Activated T-cell treated with anti-CD3 and anti-CD28 coated beads for 1 hour (primary cell): ENCODE data around the gene GNAO1.

Experiments used
- DNase-seq: peaks from one replicate; pipeline ENCODE4 v3.0.0-alpha.2; 2020; ENCODE audit warnings: low read depth

GNAO1 gene

GRCh38 chr16:56265746-56266145, 74.5 kb downstream of the GNAO1 start:
- no peak for DNase-seq

- DNase-seq = no peak
Measured at GRCh38 chr16:56266641-56267607, 75.6 kb downstream of the GNAO1 start.

- no peak for DNase-seq
Measured at GRCh38 chr16:56267888-56268287, 76.6 kb downstream of the GNAO1 start.

DNA sequence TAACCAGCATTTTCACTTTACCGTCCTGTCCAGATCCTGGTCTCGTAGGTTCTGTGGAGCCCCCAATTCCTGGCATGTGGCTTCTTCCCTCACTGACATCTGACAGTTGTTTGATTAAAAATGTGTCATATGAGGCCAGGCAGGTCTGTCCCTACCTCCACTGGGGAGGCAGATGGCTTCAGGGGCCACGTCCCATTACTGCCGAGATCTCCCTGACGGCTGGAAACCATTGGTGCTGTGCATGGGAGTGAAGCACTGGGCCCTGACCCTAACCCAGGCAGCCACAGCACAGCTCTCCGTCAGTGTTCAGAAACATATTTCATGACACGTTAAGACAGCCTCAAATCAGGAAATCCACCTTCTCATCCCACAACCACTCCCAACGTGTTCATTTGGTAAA, 77.5 kb downstream of the GNAO1 start:
- no peak for DNase-seq

DNA sequence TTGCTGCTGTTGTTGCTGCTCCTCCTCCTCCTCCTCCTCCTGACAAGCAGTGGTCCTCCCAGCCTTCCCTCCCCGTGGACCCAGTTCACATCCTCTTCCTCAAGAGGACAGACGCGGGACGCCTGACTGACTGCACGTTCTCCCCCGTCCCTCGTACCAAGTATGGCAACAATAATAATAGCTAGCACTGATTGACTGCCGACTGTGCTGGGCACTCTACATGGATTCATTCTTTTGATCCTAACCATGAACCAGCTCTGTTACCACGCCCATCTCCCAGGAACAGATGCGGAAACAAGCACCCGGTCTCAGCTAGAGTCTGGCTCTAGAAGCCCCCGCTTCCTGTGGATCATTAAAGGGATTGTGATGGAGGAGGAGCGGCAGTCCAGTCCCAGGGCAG, 78.0 kb downstream of the GNAO1 start:
- no peak for DNase-seq

DNA sequence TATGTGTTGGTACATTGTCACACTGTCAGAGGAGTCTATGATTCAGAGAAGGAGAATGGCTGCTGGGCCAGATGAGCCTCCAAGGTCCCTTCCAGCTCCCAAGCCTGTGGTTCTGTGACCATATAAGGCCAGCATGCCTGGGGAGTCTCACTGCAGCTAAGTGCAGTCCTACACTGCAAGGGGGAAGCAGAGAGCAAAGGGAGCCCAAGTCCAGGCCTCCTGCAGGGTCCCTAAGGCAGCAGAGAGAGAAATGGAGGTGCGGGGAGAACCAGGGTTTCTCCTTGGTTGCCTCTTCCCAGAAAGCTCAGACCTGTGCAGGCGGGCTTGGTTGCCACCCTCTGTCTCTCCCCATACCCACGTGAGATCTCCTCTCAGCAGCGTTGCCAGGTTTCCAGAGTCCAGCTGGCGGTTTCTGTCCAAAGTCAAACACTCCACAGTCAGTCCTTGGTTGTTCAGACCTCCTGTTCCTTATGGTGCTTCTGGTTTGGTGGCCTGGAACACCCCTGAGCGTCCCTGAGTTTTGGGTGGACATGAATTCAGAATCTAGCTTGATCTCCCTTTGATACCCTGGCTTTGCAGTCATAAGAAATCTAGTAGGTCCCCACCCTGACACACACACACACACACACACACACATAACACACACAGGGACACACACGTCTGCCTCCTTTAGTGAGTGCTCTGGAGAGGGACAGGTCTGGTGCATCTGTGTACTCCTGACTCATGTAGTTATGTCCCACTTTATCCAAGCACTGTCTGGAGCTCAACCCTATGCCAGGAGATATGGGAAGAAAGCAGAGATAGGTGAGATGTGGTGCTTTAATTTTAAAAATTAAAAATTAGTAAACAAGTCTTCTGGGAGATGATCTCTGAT, 78.8 kb downstream of the GNAO1 start:
- DNase-seq = no peak

GRCh38 chr16:56270828-56271227, 79.5 kb downstream of the GNAO1 start:
- no peak for DNase-seq

DNA sequence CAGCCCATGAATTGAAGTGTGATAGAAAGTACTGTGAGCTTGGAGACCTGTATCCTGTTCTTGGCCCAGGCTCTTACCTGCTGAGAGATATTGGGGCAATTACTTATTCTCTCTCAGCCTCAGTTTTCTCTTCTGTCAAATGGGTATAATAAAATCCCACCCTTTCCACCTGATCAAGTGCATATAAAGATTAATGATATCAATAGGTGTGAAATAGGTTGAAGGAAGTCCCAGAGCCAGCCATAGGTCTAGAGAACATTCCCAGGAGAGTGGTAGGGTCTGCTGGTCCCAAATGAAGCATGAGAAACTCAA, 81.2 kb downstream of the GNAO1 start:
- no peak for DNase-seq

DNA sequence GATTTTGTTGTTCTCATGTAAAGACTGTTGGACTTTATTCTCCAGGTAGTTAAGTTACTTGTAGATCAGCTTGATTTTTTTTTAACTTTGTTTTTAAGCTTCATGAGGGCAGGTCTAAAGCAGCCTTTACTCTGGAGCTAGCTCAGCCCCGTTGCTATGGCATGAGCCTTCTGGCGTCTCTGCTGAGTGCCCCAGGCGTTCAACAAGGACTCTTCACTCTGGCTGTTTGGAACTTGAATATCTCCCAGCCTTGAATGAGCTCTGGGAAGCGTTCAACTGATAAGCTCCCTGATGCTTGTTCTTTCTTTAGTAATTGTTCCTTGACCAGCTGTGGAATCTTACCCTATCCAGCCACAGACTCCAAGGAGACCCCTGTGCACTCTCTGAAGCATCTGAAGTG, 82.3 kb downstream of the GNAO1 start:
- no peak for DNase-seq

GRCh38 chr16:56274369-56274768, 83.1 kb downstream of the GNAO1 start:
- DNase-seq = no peak

GRCh38 chr16:56275076-56275475, 83.8 kb downstream of the GNAO1 start:
- DNase-seq = no peak

GRCh38 chr16:56275801-56276200, 84.5 kb downstream of the GNAO1 start:
- no peak for DNase-seq

GRCh38 chr16:56277075-56277474, 85.8 kb downstream of the GNAO1 start:
- no peak for DNase-seq

DNA sequence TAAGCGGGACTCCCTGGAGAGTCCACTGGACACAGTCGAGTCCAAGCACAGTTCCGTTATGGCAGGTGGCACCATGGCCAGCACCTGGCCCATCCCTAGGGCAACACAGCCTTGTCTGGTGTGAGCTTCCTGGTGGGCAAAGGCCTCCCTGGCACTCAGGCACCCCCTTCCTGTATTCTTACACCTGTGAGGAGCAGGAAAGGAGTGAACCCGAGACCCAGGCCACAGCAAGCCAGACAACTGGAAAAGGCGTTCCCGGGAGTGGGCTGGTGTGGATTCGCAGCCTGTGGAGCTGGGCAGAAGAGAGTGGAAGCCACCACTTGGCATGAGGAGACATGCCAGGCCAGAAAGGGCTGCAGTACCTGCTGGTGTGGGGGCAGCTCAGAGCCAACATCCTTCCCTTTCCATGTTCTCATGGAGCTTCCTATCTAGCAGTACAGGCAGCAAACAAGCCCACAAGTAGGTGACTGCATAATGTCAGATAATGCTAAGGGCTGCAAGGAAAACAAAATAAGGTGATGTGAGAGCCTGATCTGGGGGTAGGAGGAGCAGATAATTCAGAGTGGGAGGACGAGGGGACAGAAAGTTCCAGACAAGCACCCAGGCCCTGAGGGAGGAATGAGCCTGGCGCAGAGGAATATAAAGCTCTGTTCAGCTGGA, 87.0 kb downstream of the GNAO1 start:
- no peak for DNase-seq

DNA sequence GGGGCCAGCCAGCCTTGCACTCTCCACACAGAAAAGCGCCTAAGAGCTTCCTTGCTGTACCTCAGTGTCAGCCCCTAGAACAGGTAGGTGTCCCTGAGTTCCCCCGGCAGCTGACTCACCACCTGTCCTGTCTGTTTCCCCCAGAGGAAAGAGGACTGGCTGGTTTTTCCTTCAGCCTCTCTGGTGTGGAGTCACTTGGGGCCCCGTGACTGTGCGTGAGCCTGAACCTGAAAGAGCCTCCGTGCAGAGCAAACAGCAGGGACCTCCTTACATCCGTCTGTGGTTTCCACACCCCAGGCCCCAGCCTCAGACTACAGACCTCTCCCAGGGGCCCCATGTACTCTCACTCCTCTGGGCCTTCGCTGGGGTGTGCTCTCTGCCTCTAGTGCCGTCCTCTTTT, 87.8 kb downstream of the GNAO1 start:
- peak; percentile 12 for DNase-seq

GRCh38 chr16:56279914-56280313, 88.6 kb downstream of the GNAO1 start:
- no peak for DNase-seq

DNA sequence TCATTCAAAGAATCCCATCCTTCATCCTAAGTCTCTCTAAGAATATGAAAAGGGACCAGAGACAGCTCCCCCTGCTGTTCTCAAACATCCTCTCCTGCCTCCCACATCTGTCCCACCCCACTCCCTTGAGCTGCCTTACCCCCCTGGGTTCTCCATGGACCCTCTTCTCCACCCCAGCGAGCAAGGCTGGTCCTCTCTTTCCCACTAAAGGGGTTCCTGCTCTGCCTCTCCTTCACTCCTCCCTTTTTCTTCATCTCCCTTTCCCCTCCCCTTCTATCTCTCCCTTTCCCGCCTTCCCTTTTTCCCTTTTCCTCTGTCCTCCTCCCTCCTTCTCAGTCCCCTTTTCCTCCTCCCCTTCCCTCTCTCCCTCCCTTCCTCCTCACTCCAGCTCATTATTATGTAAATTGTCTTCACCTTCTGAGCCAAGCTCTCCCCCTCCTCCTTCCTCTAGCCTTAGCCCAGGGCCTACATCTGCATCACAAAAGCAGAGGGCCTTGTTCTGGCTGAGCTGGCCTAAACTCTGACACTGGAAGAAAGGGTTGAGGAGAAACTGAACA, 90.0 kb downstream of the GNAO1 start:
- DNase-seq = no peak

DNA sequence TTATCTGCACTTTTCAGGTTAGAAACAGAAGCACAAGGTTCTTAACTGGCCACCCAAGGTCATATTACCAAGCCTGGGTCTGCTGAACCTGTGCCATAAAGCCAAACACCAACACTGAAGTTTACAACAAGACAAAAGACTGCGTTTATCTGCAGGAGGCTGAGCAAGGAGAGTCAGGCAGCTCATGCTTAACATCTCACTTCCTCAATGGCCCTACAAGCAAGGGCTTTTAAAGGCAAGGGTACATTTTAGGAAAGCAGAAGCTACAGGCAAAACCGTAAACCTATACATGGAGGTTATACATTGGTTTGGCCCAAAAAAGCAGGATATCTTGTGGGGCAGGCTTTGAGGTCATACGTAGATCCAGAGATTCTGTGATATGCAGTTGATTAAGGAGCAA, 91.2 kb downstream of the GNAO1 start:
- DNase-seq = no peak

GRCh38 chr16:56284521-56284920, 93.2 kb downstream of the GNAO1 start:
- DNase-seq = no peak

DNA sequence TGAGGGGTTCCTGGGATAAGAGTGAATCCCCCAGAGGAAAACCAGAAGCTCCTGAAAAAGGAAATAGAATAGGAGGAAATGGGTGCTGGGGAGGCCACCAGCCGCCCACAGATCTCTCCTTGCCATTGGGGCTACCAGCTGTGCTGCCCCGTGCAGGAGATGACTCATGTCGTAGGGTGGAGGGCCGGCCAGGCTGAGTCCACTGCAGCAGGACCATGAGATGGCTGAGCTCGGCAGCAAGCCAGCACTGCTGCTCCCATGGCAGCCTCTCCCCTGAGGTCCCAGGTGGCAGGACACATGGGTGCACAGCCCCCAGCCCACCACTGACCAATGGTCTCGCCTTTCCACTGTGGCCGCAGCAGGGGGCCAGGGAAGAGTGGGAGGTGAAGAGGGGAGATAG, 95.5 kb downstream of the GNAO1 start:
- DNase-seq = no peak

- DNase-seq = no peak
Measured at GRCh38 chr16:56288019-56288418, 96.7 kb downstream of the GNAO1 start.

- DNase-seq = no peak
Measured at GRCh38 chr16:56289416-56289815, 98.1 kb downstream of the GNAO1 start.
